Measurements from ENCODE around the gene WWOX.

Gene WWOX

GRCh38 chr16:78396673-78397072, 297.2 kb downstream of the WWOX start:
- TF ChIP-seq SIN3A (IDR thresholded peaks at IDR 0.05; ENCODE audit: borderline replicate concordance, insufficient read depth, low read length) = no peak
- TF ChIP-seq FOXP2 (optimal IDR thresholded peaks at IDR 0.05; ENCODE audit: borderline replicate concordance, extremely low read depth, extremely low read length, insufficient read depth) = no peak
- no peak for TF ChIP-seq REST (IDR thresholded peaks at IDR 0.05; ENCODE audit: insufficient read depth in 1 of 2, low read depth in 2 of 2, low read length in 2 of 2)
- TF ChIP-seq TAF1 (IDR thresholded peaks at IDR 0.05; ENCODE audit: borderline replicate concordance, insufficient read depth, low read length) = no peak
- TF ChIP-seq POLR2AphosphoS5 (IDR thresholded peaks at IDR 0.05; ENCODE audit: low read depth, low read length) = no peak

DNA sequence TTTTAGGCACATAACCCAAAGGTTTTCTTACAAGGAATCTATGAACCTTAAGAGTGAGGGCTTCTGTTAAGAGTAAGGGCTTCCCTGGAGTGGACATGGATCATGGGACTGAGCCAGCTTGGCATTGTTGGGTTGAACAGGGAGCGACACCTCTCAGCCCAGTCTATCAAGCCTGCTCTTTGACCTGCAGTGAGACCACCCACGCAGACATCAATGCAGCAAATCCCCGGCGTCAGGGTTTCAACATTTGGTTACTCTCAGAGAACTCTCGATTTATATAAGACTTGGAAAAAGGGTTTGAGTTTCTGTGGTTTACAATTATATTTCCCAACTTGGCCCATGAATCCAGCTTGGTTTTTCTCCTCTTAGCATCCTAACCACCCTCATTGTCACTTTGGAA, 299.9 kb downstream of the WWOX start:
- TF ChIP-seq FOXP2 (optimal IDR thresholded peaks at IDR 0.05; ENCODE audit: borderline replicate concordance, extremely low read depth, extremely low read length, insufficient read depth) (no peak), REST (IDR thresholded peaks at IDR 0.05; ENCODE audit: insufficient read depth in 1 of 2, low read depth in 2 of 2, low read length in 2 of 2) (no peak), POLR2AphosphoS5 (IDR thresholded peaks at IDR 0.05; ENCODE audit: low read depth, low read length) (no peak), SIN3A (IDR thresholded peaks at IDR 0.05; ENCODE audit: borderline replicate concordance, insufficient read depth, low read length) (no peak), TAF1 (IDR thresholded peaks at IDR 0.05; ENCODE audit: borderline replicate concordance, insufficient read depth, low read length) (no peak)

DNA sequence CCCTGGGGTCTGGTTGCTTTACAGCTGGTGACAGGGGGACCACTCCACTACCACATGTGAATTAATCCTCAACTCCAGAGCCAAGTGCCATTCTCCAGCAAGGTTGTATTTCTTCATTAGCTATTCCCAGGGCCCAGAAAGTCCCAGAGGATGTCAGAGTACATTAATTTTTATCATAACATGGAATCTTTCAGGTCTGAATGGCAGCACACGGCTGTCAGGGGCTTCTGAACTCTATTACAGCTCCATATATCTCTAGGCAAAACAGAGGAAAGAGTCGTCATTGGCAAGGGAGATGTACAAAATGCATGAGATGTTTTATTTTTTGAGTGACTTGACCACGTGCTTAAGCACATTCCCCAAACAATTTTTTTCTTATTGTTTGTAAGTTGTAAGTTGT, 303.4 kb downstream of the WWOX start:
- TF ChIP-seq FOXP2 (optimal IDR thresholded peaks at IDR 0.05; ENCODE audit: borderline replicate concordance, extremely low read depth, extremely low read length, insufficient read depth) (no peak), POLR2AphosphoS5 (IDR thresholded peaks at IDR 0.05; ENCODE audit: low read depth, low read length) (no peak), TAF1 (IDR thresholded peaks at IDR 0.05; ENCODE audit: borderline replicate concordance, insufficient read depth, low read length) (no peak), SIN3A (IDR thresholded peaks at IDR 0.05; ENCODE audit: borderline replicate concordance, insufficient read depth, low read length) (no peak), REST (IDR thresholded peaks at IDR 0.05; ENCODE audit: insufficient read depth in 1 of 2, low read depth in 2 of 2, low read length in 2 of 2) (no peak)

DNA sequence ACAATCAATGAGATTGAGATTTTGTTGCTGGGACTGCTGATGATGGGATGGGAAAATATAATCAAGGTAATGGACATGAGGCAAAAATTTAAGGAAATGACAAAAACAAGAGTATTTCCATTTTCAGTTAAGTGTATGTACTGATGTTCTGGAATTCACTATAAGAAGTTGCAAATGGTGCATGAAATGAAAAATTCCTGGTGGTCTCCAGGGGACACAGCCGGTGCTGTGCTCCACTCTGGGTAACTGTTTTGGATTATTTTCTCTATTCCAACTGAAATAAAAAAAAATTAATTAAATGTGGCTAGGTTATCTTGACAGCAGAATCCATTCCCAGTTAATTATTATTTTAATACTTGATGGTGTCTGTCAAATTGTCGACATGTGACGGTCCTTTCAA, 305.6 kb downstream of the WWOX start:
- no peak for TF ChIP-seq POLR2AphosphoS5 (IDR thresholded peaks at IDR 0.05; ENCODE audit: low read depth, low read length)
- no peak for TF ChIP-seq FOXP2 (optimal IDR thresholded peaks at IDR 0.05; ENCODE audit: borderline replicate concordance, extremely low read depth, extremely low read length, insufficient read depth)
- TF ChIP-seq TAF1 (IDR thresholded peaks at IDR 0.05; ENCODE audit: borderline replicate concordance, insufficient read depth, low read length) = no peak
- TF ChIP-seq SIN3A (IDR thresholded peaks at IDR 0.05; ENCODE audit: borderline replicate concordance, insufficient read depth, low read length) = no peak
- TF ChIP-seq REST (IDR thresholded peaks at IDR 0.05; ENCODE audit: insufficient read depth in 1 of 2, low read depth in 2 of 2, low read length in 2 of 2) = no peak

DNA sequence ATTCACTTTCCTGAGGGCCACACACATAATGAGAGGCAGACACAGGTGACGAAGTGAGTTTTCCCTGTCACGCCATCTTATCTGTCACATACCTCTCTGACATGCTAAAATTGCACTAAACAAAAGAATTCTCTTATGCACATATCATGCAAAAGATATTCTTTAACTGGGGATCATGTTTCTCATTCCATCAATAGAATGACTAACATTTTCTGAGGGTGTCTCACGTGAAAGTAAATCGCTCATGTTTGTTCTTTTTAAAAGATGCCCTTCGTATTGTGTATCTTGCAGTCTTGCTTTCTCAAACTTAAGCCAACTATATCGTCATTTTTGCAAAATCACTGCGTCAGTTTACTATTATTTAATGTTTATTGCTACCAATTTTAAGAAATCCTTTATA, 306.4 kb downstream of the WWOX start:
- TF ChIP-seq SIN3A (IDR thresholded peaks at IDR 0.05; ENCODE audit: borderline replicate concordance, insufficient read depth, low read length) (no peak), REST (IDR thresholded peaks at IDR 0.05; ENCODE audit: insufficient read depth in 1 of 2, low read depth in 2 of 2, low read length in 2 of 2) (no peak), TAF1 (IDR thresholded peaks at IDR 0.05; ENCODE audit: borderline replicate concordance, insufficient read depth, low read length) (no peak), FOXP2 (optimal IDR thresholded peaks at IDR 0.05; ENCODE audit: borderline replicate concordance, extremely low read depth, extremely low read length, insufficient read depth) (no peak), POLR2AphosphoS5 (IDR thresholded peaks at IDR 0.05; ENCODE audit: low read depth, low read length) (no peak)
